IMR-90 (cell line): ENCODE results near the gene FERMT3. TPM values are rescaled to one million over a fixed set of nuclear protein-coding genes. Genes with fewer than 3 reads are reported as not detected.

ENCODE experiments used
- ATAC-seq: fragments of 200-7000 bp; cut with Tn5 transposase; 2 replicates; pipeline ENCODE4 v1.9.1; 2020; ENCODE audit warnings: low read depth, mild to moderate bottlenecking, moderate library complexity
- BruUV-seq: library from RNA; stranded (reverse); fragments of 400-500 nt; replicated peaks from 2 replicates; lab custom pipeline; 2021; lab: Mats Ljungman, UMichigan
- CTCF ChIA-PET: fragments of 300-600 bp; formaldehyde crosslinking; extraction: SDS; loops from one replicate; lab custom pipeline; 2021; ENCODE audit warnings: antibody characterized with exemption; lab: Yijun Ruan, JAX
- POLR2A ChIA-PET: fragments of 300-600 bp; sonication (Branson Sonifier 250); formaldehyde crosslinking; loops from one replicate; lab custom pipeline; 2022; ENCODE audit warnings: antibody characterized with exemption; ENCODE audit not compliant: unreplicated experiment; lab: Charles Lee
- DNase-seq: peaks from one replicate; pipeline ENCODE4 v3.0.0; 2013
- H2AFZ ChIP-seq: replicated peaks from 2 replicates; pipeline ENCODE3; 2013; ENCODE audit warnings: low read length, mild to moderate bottlenecking; ENCODE audit not compliant: poor library complexity
- H2AK5ac ChIP-seq: 2 replicates; pipeline ENCODE4 v1.6.1; 2013; ENCODE audit warnings: low read depth, low read length, inconsistent platforms
- H2AK9ac ChIP-seq: replicated peaks from 2 replicates; pipeline ENCODE3; 2013; ENCODE audit warnings: mild to moderate bottlenecking, low read depth, low read length, moderate library complexity; ENCODE audit not compliant: poor library complexity
- H2BK120ac ChIP-seq: 2 replicates; pipeline ENCODE4 v1.6.1; 2013; ENCODE audit warnings: low read depth, low read length, inconsistent platforms
- H2BK15ac ChIP-seq: 3 replicates; pipeline ENCODE4 v1.6.1; 2013; ENCODE audit warnings: low read depth, low read length, inconsistent platforms
- H2BK20ac ChIP-seq: 2 replicates; pipeline ENCODE4 v1.6.1; 2013; ENCODE audit warnings: low read depth, mild to moderate bottlenecking, inconsistent platforms, low read length, moderate library complexity
- H2BK5ac ChIP-seq: 2 replicates; pipeline ENCODE4 v1.6.1; 2013; ENCODE audit warnings: mild to moderate bottlenecking, low read depth, low read length, inconsistent platforms; ENCODE audit not compliant: poor library complexity, severe bottlenecking
- H3K14ac ChIP-seq: replicated peaks from 2 replicates; pipeline ENCODE4 v1.6.1; 2013; ENCODE audit warnings: low read depth, low read length, inconsistent platforms
- H3K18ac ChIP-seq: 2 replicates; pipeline ENCODE4 v1.6.1; 2013; ENCODE audit warnings: low read depth, low read length, control low read depth
- H3K23ac ChIP-seq: 2 replicates; pipeline ENCODE4 v1.6.1; 2013; ENCODE audit warnings: low read depth, low read length, inconsistent platforms
- H3K27ac ChIP-seq: 2 replicates; pipeline ENCODE4 v1.5.1; 2013; ENCODE audit warnings: mild to moderate bottlenecking, control low read depth, low read length; ENCODE audit not compliant: insufficient read depth
- H3K27me3 ChIP-seq: 2 replicates; pipeline ENCODE4 v1.6.1; 2013; ENCODE audit warnings: low read length; ENCODE audit not compliant: control insufficient read depth, insufficient read depth
- H3K36me3 ChIP-seq: 2 replicates; pipeline ENCODE4 v1.6.1; 2013; ENCODE audit warnings: low read length, mixed read lengths; ENCODE audit not compliant: control insufficient read depth, insufficient read depth
- H3K4ac ChIP-seq: 2 replicates; pipeline ENCODE4 v1.6.1; 2013; ENCODE audit warnings: low read depth, low read length, inconsistent platforms
- H3K4me1 ChIP-seq: 2 replicates; pipeline ENCODE4 v1.6.1; 2013; ENCODE audit warnings: low read length, mixed read lengths; ENCODE audit not compliant: control insufficient read depth, insufficient read depth
- H3K4me2 ChIP-seq: 2 replicates; pipeline ENCODE4 v1.6.1; 2013; ENCODE audit warnings: low read depth, mild to moderate bottlenecking, control low read depth, low read length, moderate library complexity
- H3K4me3 ChIP-seq: 2 replicates; pipeline ENCODE4 v1.5.1; 2013; ENCODE audit warnings: low read depth, mild to moderate bottlenecking, control low read depth, low read length, moderate library complexity; ENCODE audit not compliant: insufficient read depth
- H3K56ac ChIP-seq: 2 replicates; pipeline ENCODE4 v1.6.1; 2013; ENCODE audit warnings: low read length, inconsistent platforms; ENCODE audit not compliant: insufficient read depth; ENCODE audit errors: extremely low read depth
- H3K79me1 ChIP-seq, 2 experiments: 2 replicates each; pipeline ENCODE4 v1.6.1; 2013; ENCODE audit warnings: low read length in 2 of 2, inconsistent platforms in 1 of 2, low read depth in 1 of 2
- H3K9ac ChIP-seq: 2 replicates; pipeline ENCODE4 v1.6.1; 2013; ENCODE audit warnings: low read depth, low read length, control low read depth
- H3K9me1 ChIP-seq: 2 replicates; pipeline ENCODE4 v1.6.1; 2013; ENCODE audit warnings: low read length, inconsistent platforms; ENCODE audit not compliant: insufficient read depth
- H3K9me3 ChIP-seq: 2 replicates; pipeline ENCODE4 v1.6.1; 2013; ENCODE audit warnings: low read length; ENCODE audit not compliant: control insufficient read depth, insufficient read depth
- H4K20me1 ChIP-seq: 2 replicates; pipeline ENCODE4 v1.6.1; 2013; ENCODE audit warnings: low read length, inconsistent platforms; ENCODE audit not compliant: insufficient read depth
- H4K5ac ChIP-seq: 2 replicates; pipeline ENCODE4 v1.6.1; 2013; ENCODE audit warnings: mild to moderate bottlenecking, low read depth, low read length, control low read depth
- H4K8ac ChIP-seq, 2 experiments: 2 replicates each; pipeline ENCODE4 v1.6.1; 2013; ENCODE audit warnings: low read depth in 2 of 2, low read length in 2 of 2, control low read depth in 1 of 2, inconsistent platforms in 1 of 2
- H4K91ac ChIP-seq: 2 replicates; pipeline ENCODE4 v1.6.1; 2013; ENCODE audit warnings: low read depth, low read length, inconsistent platforms; ENCODE audit not compliant: insufficient read depth
- BHLHE40 ChIP-seq: fragments of 150-350 bp; IDR thresholded peaks from 2 replicates; pipeline ENCODE4 v1.6.1; 2016; ENCODE audit warnings: mild to moderate bottlenecking, low read depth, low read length
- CEBPB ChIP-seq: IDR thresholded peaks from 2 replicates; pipeline ENCODE4 v1.6.1; 2012; ENCODE audit warnings: low read depth, low read length, improper control_type of control experiment
- CHD1 ChIP-seq: IDR thresholded peaks from 2 replicates; pipeline ENCODE4 v1.6.1; 2012; ENCODE audit warnings: low read depth, low read length, improper control_type of control experiment
- CTCF ChIP-seq: conservative IDR thresholded peaks from 2 replicates; pipeline ENCODE4 v1.5.1; 2012; ENCODE audit warnings: mild to moderate bottlenecking, low read depth, low read length, improper control_type of control experiment
- FOS ChIP-seq: fragments of 150-350 bp; IDR thresholded peaks from 2 replicates; pipeline ENCODE4 v1.6.1; 2016; ENCODE audit warnings: low read depth, low read length
- MAFK ChIP-seq: IDR thresholded peaks from 2 replicates; pipeline ENCODE4 v1.6.1; 2012; ENCODE audit warnings: low read depth, low read length, improper control_type of control experiment
- MAZ ChIP-seq: IDR thresholded peaks from 2 replicates; pipeline ENCODE4 v1.6.1; 2012; ENCODE audit warnings: low read depth, mild to moderate bottlenecking, low read length, improper control_type of control experiment, moderate library complexity, borderline replicate concordance
- NFE2L2 ChIP-seq: fragments of 150-350 bp; IDR thresholded peaks from 2 replicates; pipeline ENCODE4 v1.6.1; 2016; ENCODE audit warnings: low read depth, mild to moderate bottlenecking, low read length
- POLR2A ChIP-seq: IDR thresholded peaks from 2 replicates; pipeline ENCODE4 v1.6.1; 2012; ENCODE audit warnings: mild to moderate bottlenecking, low read depth, low read length
- RAD21 ChIP-seq: IDR thresholded peaks from 2 replicates; pipeline ENCODE4 v1.6.1; 2012; ENCODE audit warnings: low read length, improper control_type of control experiment
- SMC3 ChIP-seq: fragments of 150-350 bp; IDR thresholded peaks from 2 replicates; pipeline ENCODE4 v1.6.1; 2016; ENCODE audit warnings: low read depth, mild to moderate bottlenecking, antibody characterized with exemption, low read length, moderate library complexity
- WGBS, 2 experiments: methylation state at CpG; one replicate each; pipeline versions ENCODE4 v1.1.5 to v1.1.7; 2013; ENCODE audit warnings: missing lambda C conversion rate in 2 of 2; ENCODE audit not compliant: insufficient read length in 1 of 2; ENCODE audit errors: extremely low coverage in 2 of 2; 5-methylcytosine and 5-hydroxymethylcytosine counted together
- dilution Hi-C: fragments of 300-500 bp; cut with HindIII; formaldehyde crosslinking; loops from one replicate; pipeline ENCODE4 v1.14.3; 2018; ENCODE audit warnings: low sequenced_read_pairs; ENCODE audit not compliant: unreplicated experiment
- in situ Hi-C: fragments of 300-500 bp; cut with MboI; formaldehyde crosslinking; loops from 3 replicates; pipeline ENCODE4 v1.14.3; 2019; ENCODE audit warnings: low sequenced_read_pairs, inconsistent platforms, mixed read lengths
- intact Hi-C: fragments of 100-400 bp; cut with micrococcal nuclease; formaldehyde crosslinking; loops from 2 replicates; pipeline ENCODE4 v1.10.0; 2022
- polyA plus RNA-seq, 3 experiments: library from polyadenylated mRNA; depleted of rRNA; stranded (reverse); fragments of >200 nt; gene quantifications; 2 replicates each; pipeline ENCODE4 v1.2.3, GENCODE V29; 2012; ENCODE audit warnings: low replicate concordance in 1 of 3
- total RNA-seq: library from RNA; depleted of rRNA; stranded (reverse); fragments of >200 nt; gene quantifications from 2 replicates; pipeline ENCODE4 v1.2.3, GENCODE V29; 2012
- TF ChIP-seq, protein P1 (sequence below): fragments of 150-350 bp; IDR thresholded peaks from 2 replicates; pipeline ENCODE4 v1.6.1; 2017; ENCODE audit warnings: mild to moderate bottlenecking, antibody characterized with exemption, low read length, low read depth
- TF ChIP-seq, protein P2 (sequence below): fragments of 150-350 bp; IDR thresholded peaks from 2 replicates; pipeline ENCODE4 v1.6.1; 2016; ENCODE audit warnings: low read depth, mild to moderate bottlenecking, low read length, moderate library complexity, borderline replicate concordance

The FERMT3 gene
- total and polyA plus RNA-seq, 2 of the 4 experiments (the other 2 are of a cell fraction), result 0.36 to 2.3 TPM

DNA sequence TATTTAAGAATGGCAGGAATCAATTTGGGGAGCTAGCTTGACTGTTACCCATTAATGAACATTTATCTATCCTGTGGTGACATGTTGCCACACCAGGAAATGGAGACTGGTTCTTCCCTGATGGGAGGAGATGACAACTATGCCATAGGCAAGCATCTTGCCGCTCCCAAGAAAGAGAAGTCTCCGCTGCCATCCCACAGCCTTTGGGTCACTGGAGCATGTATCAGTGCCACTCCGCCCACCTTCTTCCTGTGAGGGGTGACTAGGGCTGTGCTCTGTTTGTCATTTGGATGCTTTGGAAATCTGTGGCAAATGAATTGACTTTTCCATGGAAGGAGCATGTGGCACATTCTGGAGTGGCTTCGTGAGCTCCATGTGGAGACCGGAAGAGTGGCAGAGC lies 14.1 kb upstream of the FERMT3 start (continued):
- no peak for TF ChIP-seq CTCF
- TF ChIP-seq FOS, result no peak
- TF ChIP-seq MAZ, result no peak
- TF ChIP-seq RAD21, result no peak
- no peak for TF ChIP-seq SMC3

DNA sequence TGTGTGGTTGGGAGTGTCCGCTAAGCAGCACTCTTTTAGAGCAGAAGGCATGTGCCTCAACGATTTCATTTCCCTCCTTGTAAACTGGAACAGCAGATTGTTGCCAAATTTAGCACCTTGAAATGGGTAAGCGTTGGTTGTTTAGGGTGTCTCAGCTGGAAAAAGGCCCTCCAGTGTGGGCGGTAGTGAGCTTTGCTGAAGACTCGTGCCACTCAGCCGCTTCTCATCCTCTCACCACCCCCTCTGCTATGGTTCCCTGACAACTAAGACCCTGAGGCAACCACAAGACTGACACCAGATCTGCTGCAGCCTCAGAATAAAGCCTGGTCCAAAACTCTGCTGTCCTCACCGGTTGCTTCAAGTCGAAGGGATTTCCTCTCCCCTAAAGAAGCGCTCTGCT lies 9.9 kb upstream of the FERMT3 start:
- no peak overlapping the region for H4K91ac ChIP-seq
- H4K20me1 ChIP-seq, result peaks cover 27% of the 10 kb centered on the region
- H3K79me1 ChIP-seq, result peaks cover 42 to 62% of the 10 kb centered on the region in 2 experiments
- intact Hi-C loops (no loop called here), dilution Hi-C loops (no loop called here), in situ Hi-C loops (no loop called here)
- H3K9me1 ChIP-seq, result peaks cover 8% of the 10 kb centered on the region; the same call in 1 of the 2 replicates
- no peak overlapping the region for H2BK15ac ChIP-seq
- no peak overlapping the region for H3K4ac ChIP-seq
- H4K5ac ChIP-seq, result no peak overlapping the region
- H4K8ac ChIP-seq, result no peak overlapping the region
- no peak overlapping the region for H2BK120ac ChIP-seq
- H2AK5ac ChIP-seq, result no peak overlapping the region
- H3K4me1 ChIP-seq, result no peaks in the 10 kb centered on the region
- no peak overlapping the region for H2BK20ac ChIP-seq
- H2AFZ ChIP-seq, result no peak overlapping the region
- no peak overlapping the region for H2AK9ac ChIP-seq
- ChIA-PET POLR2A (no interaction called here), CTCF (no interaction called here)
- H2BK5ac ChIP-seq, result no peak overlapping the region
- H3K27ac ChIP-seq, result no peak overlapping the region
- WGBS, 2 experiments, result no CpG with 5 or more reads among the region's 9 CpGs
- no peak overlapping the region for H3K18ac ChIP-seq
- H3K23ac ChIP-seq, result no peak overlapping the region
- H3K56ac ChIP-seq, result no peak overlapping the region
- H3K14ac ChIP-seq, result no peak overlapping the region
- no peak for DNase-seq
- H3K4me2 ChIP-seq, result no peak overlapping the region
- no peaks in the 10 kb centered on the region for H3K9me3 ChIP-seq
- no peaks in the 10 kb centered on the region for H3K27me3 ChIP-seq
- no peak overlapping the region for H3K9ac ChIP-seq
- H3K36me3 ChIP-seq, result peaks cover 72% of the 10 kb centered on the region
- BruUV-seq, result no TSS peak
- no peak overlapping the region for H3K4me3 ChIP-seq
- no peak for ATAC-seq
- TF ChIP-seq CHD1 (no peak), POLR2A (no peak), FOS (no peak), NFE2L2 (no peak), MAZ (no peak), BHLHE40 (no peak), CEBPB (no peak), SMC3 (no peak), MAFK (no peak), RAD21 (no peak)
- TF ChIP-seq, protein P1, sequence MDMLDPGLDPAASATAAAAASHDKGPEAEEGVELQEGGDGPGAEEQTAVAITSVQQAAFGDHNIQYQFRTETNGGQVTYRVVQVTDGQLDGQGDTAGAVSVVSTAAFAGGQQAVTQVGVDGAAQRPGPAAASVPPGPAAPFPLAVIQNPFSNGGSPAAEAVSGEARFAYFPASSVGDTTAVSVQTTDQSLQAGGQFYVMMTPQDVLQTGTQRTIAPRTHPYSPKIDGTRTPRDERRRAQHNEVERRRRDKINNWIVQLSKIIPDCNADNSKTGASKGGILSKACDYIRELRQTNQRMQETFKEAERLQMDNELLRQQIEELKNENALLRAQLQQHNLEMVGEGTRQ, result no peak
- TF ChIP-seq, protein P2, sequence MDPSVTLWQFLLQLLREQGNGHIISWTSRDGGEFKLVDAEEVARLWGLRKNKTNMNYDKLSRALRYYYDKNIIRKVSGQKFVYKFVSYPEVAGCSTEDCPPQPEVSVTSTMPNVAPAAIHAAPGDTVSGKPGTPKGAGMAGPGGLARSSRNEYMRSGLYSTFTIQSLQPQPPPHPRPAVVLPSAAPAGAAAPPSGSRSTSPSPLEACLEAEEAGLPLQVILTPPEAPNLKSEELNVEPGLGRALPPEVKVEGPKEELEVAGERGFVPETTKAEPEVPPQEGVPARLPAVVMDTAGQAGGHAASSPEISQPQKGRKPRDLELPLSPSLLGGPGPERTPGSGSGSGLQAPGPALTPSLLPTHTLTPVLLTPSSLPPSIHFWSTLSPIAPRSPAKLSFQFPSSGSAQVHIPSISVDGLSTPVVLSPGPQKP, result no peak
